H9 (cell line): Measurements from ENCODE around the gene TSC22D1. TPM values are rescaled to one million over a fixed set of nuclear protein-coding genes. Genes with fewer than 3 reads are reported as not detected.
A peak's percentile ranks its signal among the peaks of the same experiment; 100 is the strongest.

ENCODE experiments used
- DNase-seq: peaks from one replicate; pipeline ENCODE4 v3.0.0-alpha.2; 2017
- H2AFZ ChIP-seq: one replicate; pipeline ENCODE4 v1.6.1; 2013; ENCODE audit warnings: mild to moderate bottlenecking, low read length, control low read depth, moderate library complexity
- H2AK5ac ChIP-seq: 2 replicates; pipeline ENCODE4 v1.6.1; 2013; ENCODE audit warnings: low read length, control low read depth, mixed read lengths; ENCODE audit not compliant: insufficient read length
- H2BK120ac ChIP-seq: one replicate; pipeline ENCODE4 v1.6.1; 2013; ENCODE audit warnings: low read depth, mild to moderate bottlenecking, low read length, control low read depth, inconsistent platforms; ENCODE audit not compliant: poor library complexity, severe bottlenecking
- H2BK12ac ChIP-seq: 2 replicates; pipeline ENCODE4 v1.6.1; 2013; ENCODE audit warnings: low read length, control low read depth, mixed read lengths, low read depth; ENCODE audit not compliant: insufficient read length
- H2BK15ac ChIP-seq: 2 replicates; pipeline ENCODE4 v1.6.1; 2013; ENCODE audit warnings: low read depth, low read length, control low read depth
- H2BK20ac ChIP-seq: one replicate; pipeline ENCODE4 v1.6.1; 2013; ENCODE audit warnings: low read depth, mild to moderate bottlenecking, low read length, control low read depth, inconsistent platforms; ENCODE audit not compliant: poor library complexity, severe bottlenecking
- H2BK5ac ChIP-seq: 2 replicates; pipeline ENCODE4 v1.6.1; 2013; ENCODE audit warnings: low read length, control low read depth, mixed read lengths; ENCODE audit not compliant: insufficient read length
- H3K14ac ChIP-seq: 2 replicates; pipeline ENCODE4 v1.6.1; 2013; ENCODE audit warnings: low read length, control low read depth; ENCODE audit not compliant: insufficient read depth
- H3K18ac ChIP-seq: 2 replicates; pipeline ENCODE4 v1.6.1; 2013; ENCODE audit warnings: low read depth, mild to moderate bottlenecking, mixed read lengths, low read length, control low read depth; ENCODE audit not compliant: insufficient read length
- H3K23ac ChIP-seq: 2 replicates; pipeline ENCODE4 v1.6.1; 2013; ENCODE audit warnings: low read length, control low read depth, mixed read lengths, low read depth; ENCODE audit not compliant: insufficient read length
- H3K23me2 ChIP-seq: 2 replicates; pipeline ENCODE4 v1.6.1; 2013; ENCODE audit warnings: low read depth, mild to moderate bottlenecking, mixed read lengths, low read length, control low read depth; ENCODE audit not compliant: insufficient read length, poor library complexity, severe bottlenecking
- H3K27ac ChIP-seq: 2 replicates; pipeline ENCODE4 v1.5.1; 2013; ENCODE audit warnings: low read length, control low read depth, mixed read lengths, low read depth; ENCODE audit not compliant: insufficient read length
- H3K27me3 ChIP-seq: 2 replicates; pipeline ENCODE4 v1.6.1; 2013; ENCODE audit warnings: low read length, control low read depth, inconsistent platforms; ENCODE audit not compliant: insufficient read depth
- H3K4ac ChIP-seq: 2 replicates; pipeline ENCODE4 v1.6.1; 2013; ENCODE audit warnings: low read depth, mild to moderate bottlenecking, control low read depth, inconsistent platforms, low read length, moderate library complexity
- H3K4me1 ChIP-seq: 2 replicates; pipeline ENCODE4 v1.6.1; 2013; ENCODE audit warnings: low read length, control low read depth, inconsistent platforms; ENCODE audit not compliant: insufficient read depth
- H3K4me2 ChIP-seq: 2 replicates; pipeline ENCODE4 v1.6.1; 2013; ENCODE audit warnings: low read length, control low read depth, mixed read lengths; ENCODE audit not compliant: insufficient read length, insufficient read depth
- H3K56ac ChIP-seq: 2 replicates; pipeline ENCODE4 v1.6.1; 2013; ENCODE audit warnings: low read depth, mild to moderate bottlenecking, mixed read lengths, low read length, control low read depth; ENCODE audit not compliant: insufficient read length
- H3K79me1 ChIP-seq: 2 replicates; pipeline ENCODE4 v1.6.1; 2013; ENCODE audit warnings: low read depth, mild to moderate bottlenecking, moderate library complexity, low read length, control low read depth, inconsistent platforms; ENCODE audit not compliant: insufficient read depth, poor library complexity, severe bottlenecking
- H3K79me2 ChIP-seq: 2 replicates; pipeline ENCODE4 v1.6.1; 2013; ENCODE audit warnings: low read length, control low read depth, inconsistent platforms; ENCODE audit not compliant: insufficient read depth
- H3K9ac ChIP-seq: 2 replicates; pipeline ENCODE4 v1.6.1; 2013; ENCODE audit warnings: low read length, control low read depth, mixed read lengths; ENCODE audit not compliant: insufficient read length; ENCODE audit errors: extremely low read depth
- H3K9me3 ChIP-seq: one replicate; pipeline ENCODE4 v1.6.1; 2013; ENCODE audit warnings: low read depth, low read length, inconsistent platforms; ENCODE audit not compliant: control insufficient read depth
- H3T11ph ChIP-seq: one replicate; pipeline ENCODE4 v1.6.1; 2013; ENCODE audit warnings: mild to moderate bottlenecking, low read length, control low read depth, inconsistent platforms
- H4K20me1 ChIP-seq: one replicate; pipeline ENCODE4 v1.6.1; 2013; ENCODE audit not compliant: control insufficient read depth, insufficient read length, insufficient read depth
- H4K5ac ChIP-seq: 2 replicates; pipeline ENCODE4 v1.6.1; 2013; ENCODE audit warnings: low read depth, mild to moderate bottlenecking, mixed read lengths, low read length, control low read depth; ENCODE audit not compliant: insufficient read length
- H4K8ac ChIP-seq: replicated peaks from 2 replicates; pipeline ENCODE4 v1.6.1; 2013; ENCODE audit warnings: low read length, control low read depth, mixed read lengths, low read depth; ENCODE audit not compliant: insufficient read length
- H4K91ac ChIP-seq: 2 replicates; pipeline ENCODE4 v1.6.1; 2013; ENCODE audit warnings: low read depth, mild to moderate bottlenecking, moderate library complexity, mixed read lengths, low read length, control low read depth; ENCODE audit not compliant: insufficient read length
- H3K27ac Mint-ChIP-seq, 3 experiments: 2 replicates in 2 of 3; 3 replicates in 1 of 3; pipeline ENCODE4 v1.8.0; 2020 to 2021; ENCODE audit warnings: mixed read lengths in 3 of 3, mild to moderate bottlenecking in 1 of 3, moderate library complexity in 1 of 3
- H3K27me3 Mint-ChIP-seq: 2 replicates; pipeline ENCODE4 v1.8.0; 2021; ENCODE audit warnings: low read depth, mild to moderate bottlenecking, moderate library complexity, mixed read lengths
- H3K36me3 Mint-ChIP-seq, 3 experiments: 2 replicates in 2 of 3; 3 replicates in 1 of 3; pipeline ENCODE4 v1.8.0; 2020 to 2021; ENCODE audit warnings: low read depth in 3 of 3, mixed read lengths in 3 of 3; ENCODE audit not compliant: insufficient read depth in 1 of 3
- H3K4me1 Mint-ChIP-seq, 2 experiments: 2 replicates each; pipeline ENCODE4 v1.8.0; 2020; ENCODE audit warnings: mixed read lengths in 2 of 2
- H3K4me3 Mint-ChIP-seq, 2 experiments: 2 replicates in 1 of 2; 3 replicates in 1 of 2; pipeline ENCODE4 v1.8.0; 2020 to 2021; ENCODE audit warnings: mild to moderate bottlenecking in 2 of 2, mixed read lengths in 2 of 2, moderate library complexity in 1 of 2
- H3K9me3 Mint-ChIP-seq, 2 experiments: 2 replicates in 1 of 2; 3 replicates in 1 of 2; pipeline ENCODE4 v1.8.0; 2020; ENCODE audit warnings: mild to moderate bottlenecking in 2 of 2, mixed read lengths in 2 of 2, moderate library complexity in 1 of 2
- CTCF ChIP-seq: fragments of 200-600 bp; sonication (generic); conservative IDR thresholded peaks from 3 replicates; pipeline ENCODE4 v1.8.0; 2021; ENCODE audit warnings: antibody characterized with exemption, mild to moderate bottlenecking
- WGBS: extraction: QIAGEN DNeasy Blood & Tissue Kit; methylation state at CpG from one replicate; pipeline ENCODE4 v1.1.7; 2013; ENCODE audit warnings: missing lambda C conversion rate, low lambda C conversion rate, mixed read lengths; ENCODE audit not compliant: insufficient read length; ENCODE audit errors: extremely low coverage; 5-methylcytosine and 5-hydroxymethylcytosine counted together
- total RNA-seq: library from RNA; stranded (reverse); gene quantifications from 2 replicates; pipeline ENCODE4 v1.2.1, GENCODE V29; 2021

TSC22D1 gene
- total RNA-seq, 1 experiment from 2014 or later = 76.7 TPM

- H2BK15ac ChIP-seq = no peak overlapping the region
- no peaks in the 10 kb centered on the region for H4K20me1 ChIP-seq
- peak overlapping the region in 1 of 3 experiments; percentile 77; a peak in 3 of 7 replicates for H3K27ac Mint-ChIP-seq
- H3K27ac ChIP-seq = no peak overlapping the region
- H3T11ph ChIP-seq = no peak overlapping the region
- no peak overlapping the region for H3K23ac ChIP-seq
- H2BK20ac ChIP-seq = no peak overlapping the region
- H4K5ac ChIP-seq = no peak overlapping the region
- H3K4me1 Mint-ChIP-seq = peaks cover 28 to 34% of the 10 kb centered on the region in 2 experiments
- WGBS = no CpG with 5 or more reads among the region's 5 CpGs
- no peaks in the 10 kb centered on the region for H3K27me3 ChIP-seq
- no peak overlapping the region for H4K8ac ChIP-seq
- DNase-seq = no peak
- peak; percentile 77 for TF ChIP-seq CTCF
- H3K4ac ChIP-seq = no peak overlapping the region
- H3K4me2 ChIP-seq = no peak overlapping the region
- H3K23me2 ChIP-seq = peaks cover 7% of the 10 kb centered on the region
- H3K27me3 Mint-ChIP-seq = no peaks in the 10 kb centered on the region; the same call in 1 of the 2 replicates
- peaks cover 6% of the 10 kb centered on the region for H3K79me1 ChIP-seq
- no peaks in the 10 kb centered on the region for H3K4me1 ChIP-seq
- no peak overlapping the region for H2BK12ac ChIP-seq
- H3K18ac ChIP-seq = no peak overlapping the region
- no peak overlapping the region for H2BK120ac ChIP-seq
- H2BK5ac ChIP-seq = no peak overlapping the region
- H3K14ac ChIP-seq = no peak overlapping the region
- H3K56ac ChIP-seq = no peak overlapping the region
- H3K9me3 ChIP-seq = no peaks in the 10 kb centered on the region
- H2AK5ac ChIP-seq = no peak overlapping the region
- H4K91ac ChIP-seq = no peak overlapping the region
- H3K36me3 Mint-ChIP-seq = peaks cover 26 to 34% (median 27%) of the 10 kb centered on the region in 3 experiments; a peak in 6 of 7 replicates
- H3K9ac ChIP-seq = no peak overlapping the region
- no peak overlapping the region for H2AFZ ChIP-seq
- no peaks in the 10 kb centered on the region for H3K79me2 ChIP-seq
- peak overlapping the region; percentile 86 to 97 for H3K4me3 Mint-ChIP-seq
- no peaks in the 10 kb centered on the region for H3K9me3 Mint-ChIP-seq
Measured at GRCh38 chr13:44437356-44438233, 138.5 kb downstream of the TSC22D1 start.
